HEK293T (cell line): ENCODE data around the gene CEACAM18.
"Not testable (repeated sequence)": the region's sequence is repeated elsewhere in the genome, so short reads cannot be mapped to it uniquely, and the experiment has no call there.

Experiments used
- CTCF ChIA-PET: fragments of 350-600 bp; formaldehyde crosslinking; extraction: SDS; loops from one replicate; lab custom pipeline; 2021; ENCODE audit warnings: antibody characterized with exemption, inconsistent platforms; lab: Yijun Ruan, JAX
- POLR2A ChIA-PET: fragments of 350-600 bp; formaldehyde crosslinking; extraction: SDS; loops from one replicate; lab custom pipeline; 2020; ENCODE audit warnings: antibody characterized with exemption, inconsistent platforms; lab: Yijun Ruan, JAX
- DNase-seq: peaks from one replicate; pipeline ENCODE4 v3.0.0; 2012; ENCODE audit warnings: mixed read lengths; ENCODE audit errors: extremely low spot score
- ARNT ChIP-seq: fragments of 450-650 bp; IDR thresholded peaks from 2 replicates; pipeline ENCODE4 v1.6.1; 2017; ENCODE audit warnings: mild to moderate bottlenecking
- BHLHE40 ChIP-seq: fragments of 450-650 bp; IDR thresholded peaks from 2 replicates; pipeline ENCODE4 v1.6.1; 2016; ENCODE audit warnings: mild to moderate bottlenecking, moderate library complexity, borderline replicate concordance
- CTBP1 ChIP-seq: fragments of 450-650 bp; IDR thresholded peaks from 2 replicates; pipeline ENCODE4 v1.6.1; 2016; ENCODE audit warnings: borderline replicate concordance
- ELF4 ChIP-seq: fragments of 450-650 bp; IDR thresholded peaks from 2 replicates; pipeline ENCODE4 v1.6.1; 2017; ENCODE audit warnings: antibody characterized with exemption
- FOXA1 ChIP-seq: fragments of 450-650 bp; IDR thresholded peaks from 2 replicates; pipeline ENCODE4 v1.6.1; 2016; ENCODE audit warnings: mild to moderate bottlenecking
- FOXK2 ChIP-seq: fragments of 450-650 bp; IDR thresholded peaks from 2 replicates; pipeline ENCODE4 v1.6.1; 2016; ENCODE audit warnings: mild to moderate bottlenecking
- FOXM1 ChIP-seq: fragments of 450-650 bp; IDR thresholded peaks from 2 replicates; pipeline ENCODE4 v1.6.1; 2017; ENCODE audit warnings: mild to moderate bottlenecking, borderline replicate concordance
- HDGF ChIP-seq: fragments of 450-650 bp; IDR thresholded peaks from 2 replicates; pipeline ENCODE4 v1.6.1; 2017; ENCODE audit warnings: antibody characterized with exemption, borderline replicate concordance
- L3MBTL2 ChIP-seq: fragments of 450-650 bp; conservative IDR thresholded peaks from 2 replicates; pipeline ENCODE4 v1.6.1; 2016; ENCODE audit warnings: mild to moderate bottlenecking
- LEF1 ChIP-seq: fragments of 450-650 bp; IDR thresholded peaks from 2 replicates; pipeline ENCODE4 v1.6.1; 2017; ENCODE audit warnings: mild to moderate bottlenecking, borderline replicate concordance
- NFRKB ChIP-seq: fragments of 450-650 bp; IDR thresholded peaks from 2 replicates; pipeline ENCODE4 v1.6.1; 2016; ENCODE audit warnings: mild to moderate bottlenecking, moderate library complexity
- SP1 ChIP-seq: fragments of 450-650 bp; IDR thresholded peaks from 2 replicates; pipeline ENCODE4 v1.6.1; 2017
- SUZ12 ChIP-seq: fragments of 450-650 bp; IDR thresholded peaks from 2 replicates; pipeline ENCODE4 v1.6.1; 2016; ENCODE audit warnings: mild to moderate bottlenecking
- TARDBP ChIP-seq: fragments of 450-650 bp; IDR thresholded peaks from 2 replicates; pipeline ENCODE4 v1.6.1; 2016
- ZNF384 ChIP-seq: fragments of 450-650 bp; IDR thresholded peaks from 2 replicates; pipeline ENCODE4 v1.6.1; 2016
- TF ChIP-seq, protein P1 (sequence below): fragments of 450-650 bp; IDR thresholded peaks from 2 replicates; pipeline ENCODE4 v1.6.1; 2016

CEACAM18 gene

DNA sequence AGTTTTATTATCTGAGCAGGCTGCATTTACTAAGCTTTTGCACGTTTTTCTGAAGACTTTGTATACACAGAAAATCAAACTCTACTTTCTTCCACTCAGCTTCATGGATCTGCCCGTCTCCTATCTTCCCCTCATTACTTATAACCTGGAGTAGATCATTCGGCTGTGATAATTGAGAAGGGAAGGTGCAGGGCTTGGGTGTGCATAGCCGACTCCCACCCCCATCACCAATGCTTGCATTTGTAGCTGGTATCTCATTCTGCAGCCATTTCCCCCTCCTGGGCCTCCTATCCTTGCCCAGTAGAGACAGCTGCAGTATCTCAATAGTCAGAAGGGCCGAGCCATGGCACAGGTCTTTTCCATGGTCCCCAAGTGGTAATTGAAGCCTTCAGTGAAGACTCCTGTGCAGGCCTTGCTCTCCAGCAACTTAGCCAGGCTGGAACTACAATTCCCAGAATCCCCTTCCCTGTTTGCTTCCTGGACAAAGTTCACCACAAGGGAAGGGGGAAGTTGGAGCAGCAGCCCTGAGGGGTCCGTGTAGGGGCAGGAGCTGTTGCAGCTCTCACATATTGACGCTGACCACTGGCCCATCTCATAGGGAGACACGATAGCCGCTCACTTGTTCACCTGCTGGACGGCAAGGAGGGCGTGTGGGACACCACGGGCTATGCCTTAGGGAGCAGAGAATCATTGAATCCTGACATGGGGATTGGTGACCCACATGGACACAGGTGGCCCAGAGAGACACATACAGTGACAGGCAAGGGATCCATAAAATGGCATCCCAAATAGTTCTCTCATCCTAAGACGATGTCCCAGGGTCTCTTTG is 18.0 kb upstream of the CEACAM18 start:
- ChIA-PET CTCF (no interaction called here), POLR2A (no interaction called here)
- no peak for TF ChIP-seq SUZ12
- TF ChIP-seq SP1, result no peak
- TF ChIP-seq FOXA1, result no peak
- TF ChIP-seq TARDBP, result no peak
- TF ChIP-seq HDGF, result no peak
- TF ChIP-seq L3MBTL2, result no peak
- TF ChIP-seq, protein P1, sequence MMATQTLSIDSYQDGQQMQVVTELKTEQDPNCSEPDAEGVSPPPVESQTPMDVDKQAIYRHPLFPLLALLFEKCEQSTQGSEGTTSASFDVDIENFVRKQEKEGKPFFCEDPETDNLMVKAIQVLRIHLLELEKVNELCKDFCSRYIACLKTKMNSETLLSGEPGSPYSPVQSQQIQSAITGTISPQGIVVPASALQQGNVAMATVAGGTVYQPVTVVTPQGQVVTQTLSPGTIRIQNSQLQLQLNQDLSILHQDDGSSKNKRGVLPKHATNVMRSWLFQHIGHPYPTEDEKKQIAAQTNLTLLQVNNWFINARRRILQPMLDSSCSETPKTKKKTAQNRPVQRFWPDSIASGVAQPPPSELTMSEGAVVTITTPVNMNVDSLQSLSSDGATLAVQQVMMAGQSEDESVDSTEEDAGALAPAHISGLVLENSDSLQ, result no peak
- no peak for TF ChIP-seq ELF4
- DNase-seq, result peak; percentile 30

DNA sequence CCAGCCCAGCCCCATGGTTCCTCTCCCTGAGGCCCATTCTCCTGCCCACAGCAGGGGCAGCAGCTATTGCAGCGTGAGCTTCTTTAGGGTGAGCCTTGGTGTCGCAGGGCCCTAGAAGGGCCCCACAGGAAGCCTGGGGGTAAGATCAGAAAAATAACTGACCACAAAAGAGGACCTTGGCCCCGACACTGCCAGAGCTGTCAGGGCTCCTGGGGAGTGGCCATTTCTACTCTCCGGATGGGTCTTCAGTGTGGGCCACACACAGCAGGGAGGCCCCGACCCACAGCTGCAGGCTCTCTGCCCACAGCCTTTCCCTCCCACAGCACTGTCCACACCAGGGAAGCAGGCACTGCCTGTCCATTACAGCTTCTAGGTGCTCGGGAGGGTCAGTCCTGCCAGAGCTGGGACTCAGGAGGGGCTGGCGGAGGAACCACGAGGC is 16.6 kb upstream of the CEACAM18 start:
- ChIA-PET CTCF (no interaction called here), POLR2A (no interaction called here)
- TF ChIP-seq L3MBTL2 (no peak), ELF4 (no peak), BHLHE40 (no peak), TARDBP (no peak), HDGF (no peak), LEF1 (no peak), ARNT (no peak), NFRKB (no peak), SP1 (no peak), FOXM1 (no peak), ZNF384 (no peak), CTBP1 (no peak), SUZ12 (no peak), FOXA1 (no peak), FOXK2 (no peak)
- TF ChIP-seq, protein P1, result no peak
- no peak for DNase-seq

DNA sequence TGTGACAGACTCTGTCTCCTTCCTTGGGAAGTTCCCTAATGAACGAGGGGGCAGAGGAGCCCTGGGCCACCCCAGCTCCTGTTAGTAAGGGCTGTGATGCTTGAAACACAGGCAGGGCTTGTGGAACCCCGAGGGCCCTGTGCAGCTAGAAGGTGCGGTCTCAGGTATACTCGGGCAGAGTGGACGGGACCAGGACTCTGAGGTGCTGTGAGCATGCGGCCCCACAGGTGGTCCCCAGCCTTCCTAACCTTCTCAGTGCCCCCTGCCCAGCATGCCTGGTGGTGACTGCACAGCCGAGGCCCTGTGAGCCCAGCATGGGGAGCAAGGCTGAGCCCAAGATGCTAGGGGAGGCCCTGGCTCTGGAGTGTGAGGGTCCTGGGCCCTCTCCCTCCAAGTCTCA is 16.1 kb upstream of the CEACAM18 start:
- CTCF ChIA-PET, result no interaction called here
- no peak for TF ChIP-seq ARNT
- TF ChIP-seq NFRKB, result no peak
- TF ChIP-seq CTBP1, result no peak
- no peak for TF ChIP-seq L3MBTL2
- no peak for TF ChIP-seq ZNF384
- TF ChIP-seq SP1, result no peak
- TF ChIP-seq FOXM1, result no peak
- no peak for TF ChIP-seq FOXK2
- TF ChIP-seq LEF1, result no peak
- TF ChIP-seq FOXA1, result no peak
- TF ChIP-seq ELF4, result no peak
- TF ChIP-seq BHLHE40, result no peak
- no peak for TF ChIP-seq TARDBP
- no peak for TF ChIP-seq SUZ12
- TF ChIP-seq, protein P1, result no peak

DNA sequence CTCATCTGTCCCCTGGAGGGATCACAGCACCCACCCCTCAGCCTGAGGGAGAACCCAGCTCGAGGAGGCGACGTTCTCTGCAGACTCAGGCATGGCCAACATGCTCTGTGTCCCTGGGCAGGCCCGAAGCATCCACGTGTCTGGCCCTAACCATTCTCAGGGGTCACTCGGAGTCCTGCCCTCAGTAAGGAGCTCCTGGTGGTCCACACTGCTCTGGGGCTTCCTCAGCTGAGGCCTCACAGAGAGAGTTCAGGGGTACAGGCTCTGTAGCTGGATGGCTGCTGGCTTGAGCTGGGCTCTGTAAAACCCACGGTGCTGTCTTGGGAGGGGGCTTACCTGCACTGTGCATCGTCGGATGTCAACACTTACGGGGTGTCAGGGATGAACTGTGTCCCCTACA is 15.7 kb upstream of the CEACAM18 start:
- POLR2A ChIA-PET, result no interaction called here
- no peak for DNase-seq
- TF ChIP-seq FOXA1 (no peak), ARNT (no peak), NFRKB (no peak), L3MBTL2 (no peak), BHLHE40 (no peak), TARDBP (no peak), SP1 (no peak), FOXM1 (no peak), ZNF384 (no peak), SUZ12 (no peak), HDGF (no peak), LEF1 (no peak), CTBP1 (no peak), ELF4 (no peak), FOXK2 (no peak)
- TF ChIP-seq, protein P1, result no peak
- CTCF ChIA-PET, result no interaction called here

More for the DNA sequence above, 16.1 kb upstream of the CEACAM18 start:
- DNase-seq, result no peak
- POLR2A ChIA-PET, result no interaction called here

DNA sequence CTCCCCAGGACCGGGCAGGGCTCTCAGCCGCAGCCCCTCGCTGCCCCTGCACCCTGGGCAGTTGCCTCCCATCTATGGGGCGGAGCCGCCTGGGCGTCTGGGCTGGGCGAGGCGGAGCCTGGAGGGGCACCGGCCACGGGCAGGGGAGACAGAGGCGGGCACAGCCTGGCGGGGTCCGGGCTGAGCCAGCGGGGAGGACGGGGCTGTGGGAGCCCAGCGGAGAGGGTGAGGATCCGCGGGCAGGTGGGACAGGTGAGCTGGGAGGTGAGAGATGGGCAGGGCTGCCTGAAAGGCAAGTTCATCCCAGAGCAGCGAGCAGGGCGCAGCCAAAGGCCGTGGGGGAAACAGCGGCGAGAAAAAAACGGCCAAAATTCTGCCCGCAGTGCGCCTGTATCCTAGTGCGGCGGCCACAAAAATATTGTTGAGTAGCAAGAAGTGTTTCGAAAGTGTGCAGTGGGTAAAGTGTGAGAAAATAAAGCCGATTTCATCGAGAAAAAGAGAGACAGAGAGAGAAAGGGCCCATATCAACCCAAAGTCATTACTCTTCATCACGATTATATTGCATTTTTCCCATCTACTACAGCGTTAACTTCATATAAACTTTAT is 14.3 kb upstream of the CEACAM18 start:
- POLR2A ChIA-PET, DNase-seq, CTCF ChIA-PET: not testable (repeated sequence)

DNA sequence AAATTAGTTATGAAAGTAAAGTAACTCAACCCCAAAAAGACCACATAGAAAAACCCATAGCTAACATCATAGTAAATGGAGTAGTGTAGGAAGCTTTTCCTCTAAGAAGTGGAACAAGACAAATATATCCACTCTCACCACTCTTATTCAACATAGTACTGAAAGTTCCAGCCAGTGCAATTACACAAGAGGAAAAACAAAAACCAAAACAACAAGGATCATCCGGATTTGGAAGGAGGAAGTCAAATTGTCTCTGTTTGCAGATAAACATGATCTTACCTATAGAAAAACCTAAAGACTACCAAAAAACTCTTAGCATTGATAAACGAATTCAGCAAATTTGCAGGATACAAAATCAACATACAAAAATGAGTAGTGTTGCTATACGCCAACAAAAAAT is 11.6 kb upstream of the CEACAM18 start:
- ChIA-PET CTCF (no interaction called here), POLR2A (interaction anchor here (0.7 kb wide), 1 partner anchor 73 kb away, joined by 3 read pairs; no protein-coding TSS in a partner anchor)
- TF ChIP-seq L3MBTL2 (no peak), LEF1 (no peak), SP1 (no peak)
- DNase-seq, result no peak
